Measurements from ENCODE around the gene CA11. TPM values are rescaled to one million over a fixed set of nuclear protein-coding genes. Genes with fewer than 3 reads are reported as not detected.
"Not testable (repeated sequence)": the region's sequence is repeated elsewhere in the genome, so short reads cannot be mapped to it uniquely, and the experiment has no call there.

CA11 gene
- 1.5 and 2.0 TPM in 2 replicates for total RNA-seq
- polyA plus RNA-seq (2012) = 11.7 TPM

DNA sequence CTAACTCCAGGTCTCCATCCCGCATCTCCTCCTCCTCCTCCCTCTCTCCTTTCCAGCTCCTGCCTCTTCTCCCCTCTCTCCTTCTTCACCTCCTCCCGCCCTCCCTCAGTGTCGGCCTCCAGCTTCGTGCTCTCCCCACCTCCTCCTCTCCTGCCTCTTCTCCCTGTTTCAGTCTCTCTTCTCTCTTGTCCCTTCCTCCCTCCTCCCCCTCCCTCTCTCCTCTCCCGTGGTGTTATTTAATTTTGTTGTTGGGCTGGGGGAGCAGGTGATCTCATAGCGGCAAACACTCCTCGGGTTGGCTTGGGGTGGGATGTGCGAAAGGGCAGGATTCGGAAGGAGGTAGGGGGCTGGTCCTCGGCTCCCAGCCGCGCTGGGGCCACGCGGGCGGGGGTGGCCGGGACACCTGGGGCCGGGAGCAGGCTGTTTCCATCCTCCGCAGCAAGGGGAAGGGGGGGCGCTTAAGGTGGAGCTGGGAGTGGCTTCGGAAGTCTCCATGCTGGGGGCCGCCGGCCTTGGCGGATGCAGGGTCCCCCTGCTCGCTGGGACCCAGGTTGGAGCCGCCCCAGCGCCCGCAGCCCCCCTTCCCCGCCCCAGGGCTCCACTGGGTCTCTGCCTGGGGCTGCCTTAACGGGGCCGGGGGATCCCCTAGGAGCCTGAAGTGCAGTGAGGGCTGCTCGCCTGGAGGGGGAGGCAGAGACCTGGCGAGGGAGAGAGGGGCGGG, at the start of gene CA11:
TSS of gene CA11 (minus strand) at position 187 of the 721 bp plus-strand sequence. CDS start 555 bp downstream, outside the sequence.
- peak; percentile 88 for DNase-seq (ENCODE audit: low read depth)

DNA sequence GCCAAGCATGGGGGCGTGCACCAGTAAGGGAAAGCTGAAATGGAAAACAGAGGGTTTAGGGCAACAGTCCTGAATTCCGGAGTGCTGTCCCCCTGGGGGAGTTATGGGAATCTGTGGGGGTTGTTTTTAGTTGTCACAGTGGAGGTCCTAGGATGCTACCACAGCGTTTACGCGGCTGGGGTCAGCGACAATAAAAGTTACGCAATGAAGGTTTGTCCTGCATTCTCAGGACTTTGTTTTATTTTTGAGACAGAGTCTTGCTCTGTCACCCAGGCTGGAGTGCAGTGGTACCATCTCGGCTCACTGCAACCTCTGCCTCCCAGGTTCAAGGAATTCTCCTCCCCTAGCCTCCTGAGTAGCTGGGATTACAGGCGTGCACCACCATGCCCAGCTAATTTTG, 47.6 kb upstream of the CA11 start:
- DNase-seq (ENCODE audit: low read depth) = not testable (repeated sequence)

DNA sequence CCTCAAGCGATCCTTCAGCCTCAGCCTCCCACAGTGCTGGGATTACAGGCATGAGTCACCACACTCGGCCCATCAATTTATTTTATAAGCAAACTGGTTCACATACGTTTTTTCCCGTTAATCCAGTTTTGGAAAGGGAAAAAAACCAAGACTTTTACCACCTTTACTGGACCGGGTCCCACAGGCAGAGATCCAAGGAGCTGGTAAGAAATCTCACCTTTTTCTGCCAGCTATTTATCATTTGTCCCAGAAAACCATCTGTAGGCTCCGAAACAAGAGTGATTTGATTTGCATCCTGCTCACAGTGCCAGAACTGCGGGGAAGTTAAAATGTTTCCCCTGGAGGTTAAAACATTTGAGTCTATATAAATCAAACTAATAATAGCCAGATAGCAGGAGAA, 43.5 kb upstream of the CA11 start:
- no peak for DNase-seq (ENCODE audit: low read depth)

- DNase-seq (ENCODE audit: low read depth) = no peak
Measured at GRCh38 chr19:48687776-48688175, 41.8 kb upstream of the CA11 start.

- not testable (repeated sequence) for DNase-seq (ENCODE audit: low read depth)
Measured at GRCh38 chr19:48686637-48687036, 40.6 kb upstream of the CA11 start.

DNA sequence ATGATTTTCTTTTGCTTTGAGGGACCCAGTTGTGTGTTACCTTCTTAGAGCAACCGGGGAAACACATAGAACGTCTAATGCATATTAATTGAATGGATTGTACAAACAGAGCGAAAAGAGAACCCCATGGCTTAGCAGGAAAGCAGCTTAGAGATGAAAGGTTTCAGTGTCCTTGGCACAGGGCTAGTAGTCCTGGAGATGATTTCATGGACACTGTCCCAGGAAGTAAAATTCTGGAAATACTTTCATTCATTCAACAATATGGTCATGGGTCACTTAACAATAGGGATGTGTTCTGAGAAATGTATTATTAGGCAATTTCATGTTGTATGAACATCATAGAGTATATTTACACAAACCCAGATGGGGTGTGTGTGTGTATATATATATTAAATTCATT, 40.1 kb upstream of the CA11 start:
- no peak for DNase-seq (ENCODE audit: low read depth)

- DNase-seq (ENCODE audit: low read depth) = peak; percentile 62
Measured at GRCh38 chr19:48685583-48685982, 39.6 kb upstream of the CA11 start.

DNA sequence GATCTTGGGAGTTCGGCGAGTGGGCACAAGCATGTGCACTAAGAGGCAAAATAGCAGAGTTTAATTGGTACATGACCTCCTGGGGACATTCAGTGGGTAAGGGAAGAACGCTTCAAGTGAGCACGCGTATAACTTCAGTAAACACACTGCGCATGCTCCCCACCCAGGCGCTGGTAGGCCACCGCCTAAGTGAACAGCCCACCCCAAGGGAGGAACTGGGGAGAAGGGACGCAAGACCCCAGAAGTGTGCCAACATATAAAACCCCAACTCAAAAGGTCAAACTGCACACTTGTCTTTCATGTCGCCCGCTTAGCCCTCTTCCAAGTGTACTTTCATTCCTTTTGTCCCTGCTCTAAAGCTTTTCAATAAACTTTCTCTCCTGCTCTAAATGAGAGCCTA, 37.4 kb upstream of the CA11 start:
- DNase-seq (ENCODE audit: low read depth) = no peak

DNA sequence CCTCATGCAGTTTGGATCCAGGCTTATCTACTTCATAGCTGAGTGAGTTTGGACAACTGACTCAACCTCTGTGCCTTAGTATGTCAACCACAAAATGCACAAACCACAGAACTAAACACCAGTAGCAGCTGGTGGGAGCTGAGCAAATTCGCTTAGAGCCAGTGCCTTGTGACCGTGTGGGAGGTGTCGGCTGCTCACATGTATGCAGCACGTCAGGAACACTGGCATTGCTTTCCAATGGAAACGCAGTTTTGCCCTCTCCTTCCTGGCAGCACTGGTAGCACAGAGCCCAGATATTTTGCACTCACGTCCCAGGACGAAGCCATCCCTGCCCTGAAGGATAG, 35.1 kb upstream of the CA11 start:
- DNase-seq (ENCODE audit: low read depth) = peak; percentile 99

- peak; percentile 61 for DNase-seq (ENCODE audit: low read depth)
Measured at GRCh38 chr19:48680436-48681126, 34.6 kb upstream of the CA11 start.

DNA sequence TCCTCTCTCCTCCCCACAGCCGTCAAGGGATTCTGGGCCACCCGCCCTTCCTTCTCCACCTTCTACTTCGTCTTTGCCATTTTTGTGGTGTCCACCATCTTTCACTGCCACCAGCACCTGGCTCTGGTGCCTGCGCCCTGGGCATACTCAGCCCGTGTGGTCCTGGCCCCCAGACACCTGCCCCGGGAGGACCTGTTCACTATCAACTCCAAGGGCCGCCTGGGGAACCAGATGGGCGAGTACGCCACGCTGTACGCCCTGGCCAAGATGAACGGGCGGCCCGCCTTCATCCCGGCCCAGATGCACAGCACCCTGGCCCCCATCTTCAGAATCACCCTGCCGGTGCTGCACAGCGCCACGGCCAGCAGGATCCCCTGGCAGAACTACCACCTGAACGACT, 34.0 kb upstream of the CA11 start:
- not testable (repeated sequence) for DNase-seq (ENCODE audit: low read depth)

GRCh38 chr19:48678201-48678600, 32.2 kb upstream of the CA11 start:
- DNase-seq (ENCODE audit: low read depth) = no peak

GRCh38 chr19:48676887-48677286, 30.9 kb upstream of the CA11 start:
- DNase-seq (ENCODE audit: low read depth) = no peak

DNA sequence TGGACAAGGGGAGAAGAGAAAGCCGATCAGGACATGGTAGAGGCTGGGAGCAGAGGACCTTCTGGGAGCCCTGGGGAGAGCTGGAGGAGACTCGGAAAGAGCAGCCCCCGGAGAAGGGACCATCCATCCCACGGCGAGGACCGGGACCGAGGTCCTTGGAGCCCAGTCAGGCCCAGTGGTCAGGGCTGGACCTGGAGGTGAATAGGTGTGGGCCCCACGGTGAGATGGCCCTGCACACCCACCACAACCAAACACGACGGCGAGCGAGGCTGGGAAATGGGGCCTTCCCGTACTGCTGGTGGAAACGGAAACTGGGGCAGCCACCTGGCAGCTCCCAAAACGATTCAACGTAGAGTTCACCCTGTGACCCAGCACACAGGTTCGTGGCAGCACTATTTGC, 30.5 kb upstream of the CA11 start:
- DNase-seq (ENCODE audit: low read depth) = no peak

DNA sequence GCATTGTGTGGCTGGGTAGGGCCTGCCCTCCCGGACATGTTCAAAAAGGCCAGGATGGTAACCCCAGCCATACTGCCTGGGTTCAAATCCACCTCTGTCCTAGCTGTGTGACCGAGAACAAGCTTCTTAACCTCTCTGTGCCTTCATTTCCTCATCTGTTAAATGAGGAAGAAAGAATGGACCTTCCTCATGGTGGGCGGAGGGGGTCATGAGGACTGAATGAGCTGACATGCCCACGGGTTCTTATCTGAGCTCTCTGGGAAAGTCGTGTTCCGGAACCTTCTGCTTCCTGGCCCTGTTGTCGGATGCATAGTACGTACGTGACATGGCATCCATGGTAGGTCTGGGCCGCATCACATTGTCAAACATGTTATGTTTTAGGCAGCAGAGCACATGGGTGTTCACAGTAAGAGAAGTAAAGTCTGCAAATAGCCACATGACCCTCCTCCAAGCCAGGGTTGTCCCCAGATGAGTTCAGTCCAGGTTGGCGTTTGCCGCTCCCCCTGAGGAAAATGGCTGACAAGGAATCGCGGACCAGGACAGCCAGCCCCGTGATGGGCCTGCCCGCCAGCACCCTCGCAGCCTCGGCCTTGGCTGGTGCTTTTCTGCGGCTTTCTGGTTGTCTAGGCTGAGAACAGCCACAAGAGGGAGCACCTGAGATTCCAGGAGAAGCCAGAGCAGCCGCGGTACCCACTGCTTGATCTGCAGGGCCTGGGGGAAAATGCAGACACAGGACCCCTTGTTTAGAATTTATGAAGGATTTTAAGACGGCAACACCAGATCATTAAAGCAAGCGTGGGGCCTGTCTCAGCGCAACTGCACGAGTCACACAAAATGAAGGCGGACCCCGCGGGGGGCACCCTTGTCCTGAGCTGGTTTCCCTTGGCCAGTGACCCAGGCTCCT, 29.2 kb upstream of the CA11 start:
- peak; percentile 89 for DNase-seq (ENCODE audit: low read depth)

DNA sequence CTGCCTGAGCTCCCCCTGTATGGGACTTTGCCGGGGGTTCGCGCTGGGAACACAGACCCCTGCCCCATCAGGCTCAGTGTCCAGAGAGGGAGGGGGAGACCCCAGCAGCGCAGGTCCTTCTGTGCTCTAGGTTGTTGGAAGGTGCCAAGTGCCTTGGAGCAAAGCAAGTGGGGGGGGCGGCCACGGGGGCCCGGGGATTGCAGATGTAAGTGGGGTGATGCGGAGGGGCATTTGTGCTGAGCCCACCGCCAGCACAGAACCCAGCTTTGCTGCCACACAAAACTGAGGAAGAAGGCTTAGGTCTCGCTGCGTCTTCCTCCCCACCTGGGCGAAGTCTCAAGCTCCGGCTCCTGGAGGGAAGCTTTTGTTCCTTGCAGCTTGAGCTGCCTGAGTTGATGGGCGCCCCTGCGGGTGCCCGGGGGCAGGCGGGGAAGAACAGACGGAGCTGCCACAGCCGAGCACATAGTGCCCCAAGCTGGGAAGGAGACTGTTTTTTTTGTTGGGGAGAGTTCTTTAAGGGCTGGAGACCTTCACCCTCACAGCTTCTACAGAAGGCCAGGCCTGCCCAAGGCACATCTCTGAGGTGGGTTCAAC, 28.3 kb upstream of the CA11 start:
- DNase-seq (ENCODE audit: low read depth) = no peak

DNA sequence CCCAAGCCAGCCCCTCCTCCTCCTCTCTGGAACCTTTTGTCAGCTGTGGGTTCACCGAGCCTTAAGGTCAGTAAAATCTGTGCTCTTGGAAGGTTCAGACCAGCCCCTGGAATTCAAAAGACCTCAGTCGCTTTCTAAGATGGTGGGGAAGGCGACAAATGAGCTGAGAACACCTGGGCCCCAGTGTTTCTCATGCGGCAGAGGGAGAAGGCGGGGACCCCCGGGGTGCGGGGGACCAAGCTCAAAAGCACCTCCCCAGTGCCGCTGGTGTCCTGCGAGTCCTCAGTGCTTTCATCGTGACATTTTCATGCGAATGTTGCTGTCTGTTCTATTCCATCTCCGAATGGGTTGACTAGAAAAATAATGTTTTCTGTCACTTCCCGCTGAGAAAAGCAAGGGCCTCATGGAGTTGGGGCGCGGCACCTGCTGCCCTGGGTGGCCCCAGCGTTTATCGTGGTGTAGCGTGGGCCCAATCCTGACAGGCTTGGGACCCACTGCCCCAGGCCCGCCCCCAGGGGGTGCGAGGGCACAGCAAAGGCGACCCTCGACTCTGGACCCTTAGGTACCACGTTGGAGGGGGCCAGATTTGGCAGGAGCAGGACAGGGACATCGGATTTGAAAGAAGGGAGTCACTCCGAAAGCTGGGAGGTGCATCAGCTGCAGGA, 27.6 kb upstream of the CA11 start:
- DNase-seq (ENCODE audit: low read depth) = no peak

DNA sequence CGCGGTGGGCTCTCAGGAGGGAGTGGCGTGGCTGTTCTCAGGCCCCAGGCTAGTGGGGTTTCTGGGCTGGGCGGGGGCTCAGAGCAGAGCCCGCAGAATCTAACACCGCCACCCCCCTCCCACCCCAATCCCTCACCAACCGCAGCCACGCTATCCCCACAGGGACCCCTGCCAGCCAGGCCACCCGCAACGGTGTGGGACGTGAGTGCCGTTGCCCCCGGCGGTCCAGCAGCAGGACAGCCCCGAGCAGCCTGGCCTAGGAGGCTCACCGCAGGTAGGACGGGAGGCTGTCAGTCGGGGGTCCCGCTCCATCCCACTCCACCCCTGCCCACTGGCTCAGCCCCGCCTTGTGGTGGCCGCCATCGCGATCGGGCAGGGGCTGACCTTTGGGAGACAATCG, 27.0 kb upstream of the CA11 start, which contains the start of gene NTN5:
TSS of gene NTN5 (minus strand) at position 24 of the 400 bp plus-strand sequence. CDS start 2,031 bp downstream, outside the sequence.
- DNase-seq (ENCODE audit: low read depth) = no peak

- no peak for DNase-seq (ENCODE audit: low read depth)
Measured at GRCh38 chr19:48671446-48671995, 25.5 kb upstream of the CA11 start.

GRCh38 chr19:48670699-48671445, 24.9 kb upstream of the CA11 start:
- no peak for DNase-seq (ENCODE audit: low read depth)

Measured in myocyte (in vitro differentiated cells).